ENCODE results near the gene FBLN5.

DNA sequence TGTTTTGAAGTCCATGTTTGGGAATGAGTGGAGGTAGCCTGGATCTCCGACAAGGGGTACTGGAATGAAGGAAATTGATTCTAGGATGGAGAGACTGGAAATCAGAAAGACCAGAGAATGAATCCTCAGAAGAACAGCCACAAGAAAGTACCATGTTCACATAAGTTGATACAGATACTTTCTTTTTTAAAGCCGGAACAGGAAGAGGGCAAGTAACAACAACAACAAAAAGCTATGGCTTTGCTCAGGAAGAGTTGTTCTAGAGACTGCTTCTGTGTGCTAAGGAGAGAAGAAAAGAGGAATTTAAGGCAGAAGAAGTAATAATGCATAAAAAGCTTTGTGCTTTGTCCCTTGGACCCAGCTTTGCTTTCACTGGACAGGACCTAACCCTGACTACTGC, 86.4 kb downstream of the FBLN5 start:
- TF ChIP-seq, protein P1, sequence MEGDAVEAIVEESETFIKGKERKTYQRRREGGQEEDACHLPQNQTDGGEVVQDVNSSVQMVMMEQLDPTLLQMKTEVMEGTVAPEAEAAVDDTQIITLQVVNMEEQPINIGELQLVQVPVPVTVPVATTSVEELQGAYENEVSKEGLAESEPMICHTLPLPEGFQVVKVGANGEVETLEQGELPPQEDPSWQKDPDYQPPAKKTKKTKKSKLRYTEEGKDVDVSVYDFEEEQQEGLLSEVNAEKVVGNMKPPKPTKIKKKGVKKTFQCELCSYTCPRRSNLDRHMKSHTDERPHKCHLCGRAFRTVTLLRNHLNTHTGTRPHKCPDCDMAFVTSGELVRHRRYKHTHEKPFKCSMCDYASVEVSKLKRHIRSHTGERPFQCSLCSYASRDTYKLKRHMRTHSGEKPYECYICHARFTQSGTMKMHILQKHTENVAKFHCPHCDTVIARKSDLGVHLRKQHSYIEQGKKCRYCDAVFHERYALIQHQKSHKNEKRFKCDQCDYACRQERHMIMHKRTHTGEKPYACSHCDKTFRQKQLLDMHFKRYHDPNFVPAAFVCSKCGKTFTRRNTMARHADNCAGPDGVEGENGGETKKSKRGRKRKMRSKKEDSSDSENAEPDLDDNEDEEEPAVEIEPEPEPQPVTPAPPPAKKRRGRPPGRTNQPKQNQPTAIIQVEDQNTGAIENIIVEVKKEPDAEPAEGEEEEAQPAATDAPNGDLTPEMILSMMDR (IDR thresholded peaks at IDR 0.05; ENCODE audit: low read length): no peak
- TF ChIP-seq EZH2 (IDR thresholded peaks at IDR 0.05; ENCODE audit: borderline replicate concordance, low read length): no peak

Measured in OCI-LY1 (cell line).